OCI-LY7 (cell line): ENCODE results near the gene CR1L. TPM values are rescaled to one million over a fixed set of nuclear protein-coding genes. Genes with fewer than 3 reads are reported as not detected.
"Not testable (repeated sequence)": the region's sequence is repeated elsewhere in the genome, so short reads cannot be mapped to it uniquely, and the experiment has no call there.

Source experiments
- BruUV-seq: library from RNA; stranded (reverse); fragments of 400-500 nt; replicated peaks from 2 replicates; lab custom pipeline; 2021; lab: Mats Ljungman, UMichigan
- CTCF ChIA-PET: fragments of 300-600 bp; sonication (Branson Sonifier 250); formaldehyde crosslinking; loops from one replicate; lab custom pipeline; 2022; ENCODE audit warnings: antibody characterized with exemption; ENCODE audit not compliant: unreplicated experiment; lab: Charles Lee
- POLR2A ChIA-PET: fragments of 300-600 bp; sonication (Branson Sonifier 250); formaldehyde crosslinking; loops from one replicate; lab custom pipeline; 2022; ENCODE audit warnings: antibody characterized with exemption; lab: Charles Lee
- DNase-seq: peaks from one replicate; pipeline ENCODE4 v3.0.0-alpha.2; 2015; ENCODE audit warnings: low spot score
- H2AFZ ChIP-seq: fragments of 200-600 bp; sonication (generic), shearing (Covaris generic); 2 replicates; pipeline ENCODE4 v1.6.1; 2014; ENCODE audit warnings: mild to moderate bottlenecking, antibody characterized with exemption, low read length, moderate library complexity
- H3K27ac ChIP-seq: fragments of 200-600 bp; sonication (generic); 2 replicates; pipeline ENCODE4 v1.5.1; 2014; ENCODE audit warnings: mixed run types, low read depth, mild to moderate bottlenecking, moderate library complexity, low read length, inconsistent platforms; ENCODE audit not compliant: poor library complexity, severe bottlenecking
- H3K36me3 ChIP-seq: fragments of 200-600 bp; sonication (generic); 2 replicates; pipeline ENCODE4 v1.6.1; 2014; ENCODE audit warnings: mild to moderate bottlenecking, antibody characterized with exemption, low read length, moderate library complexity, mixed read lengths; ENCODE audit not compliant: insufficient read depth
- H3K4me1 ChIP-seq: fragments of 200-600 bp; sonication (generic); 2 replicates; pipeline ENCODE4 v1.5.1; 2014; ENCODE audit warnings: mild to moderate bottlenecking, low read length; ENCODE audit not compliant: insufficient read depth, poor library complexity, severe bottlenecking
- H3K4me2 ChIP-seq: fragments of 200-600 bp; sonication (generic); 2 replicates; pipeline ENCODE4 v1.6.1; 2014; ENCODE audit warnings: mild to moderate bottlenecking, low read length
- H3K4me3 ChIP-seq: fragments of 200-600 bp; sonication (generic); 2 replicates; pipeline ENCODE4 v1.5.1; 2014; ENCODE audit warnings: mild to moderate bottlenecking, low read depth, low read length; ENCODE audit not compliant: poor library complexity, severe bottlenecking
- H3K79me2 ChIP-seq: fragments of 200-600 bp; sonication (generic); 2 replicates; pipeline ENCODE4 v1.6.1; 2016; ENCODE audit warnings: low read depth, mild to moderate bottlenecking, low read length, moderate library complexity, mixed read lengths; ENCODE audit not compliant: insufficient read depth
- H3K9me2 ChIP-seq: fragments of 200-600 bp; sonication (generic); 2 replicates; pipeline ENCODE4 v1.6.1; 2016; ENCODE audit warnings: mild to moderate bottlenecking, low read length, mixed read lengths; ENCODE audit not compliant: insufficient read depth
- H3K9me3 ChIP-seq: fragments of 200-600 bp; sonication (generic); 2 replicates; pipeline ENCODE4 v1.6.1; 2014; ENCODE audit warnings: mild to moderate bottlenecking, mixed run types, low read length, mixed read lengths
- H4K20me1 ChIP-seq: fragments of 200-600 bp; sonication (generic); 2 replicates; pipeline ENCODE4 v1.6.1; 2014; ENCODE audit warnings: mild to moderate bottlenecking, antibody characterized with exemption, low read length, moderate library complexity, mixed read lengths; ENCODE audit not compliant: insufficient read depth
- CTCF ChIP-seq: fragments of 200-600 bp; sonication (generic); conservative IDR thresholded peaks from 2 replicates; pipeline ENCODE4 v1.5.1; 2014; ENCODE audit warnings: mild to moderate bottlenecking, antibody characterized with exemption, low read length, moderate library complexity, mixed read lengths
- EZH2phosphoT487 ChIP-seq: fragments of 200-600 bp; sonication (generic); IDR thresholded peaks from 2 replicates; pipeline ENCODE4 v1.6.1; 2018; ENCODE audit warnings: low read depth, borderline replicate concordance, mild to moderate bottlenecking, mixed run types, antibody characterized with exemption, low read length, moderate library complexity, mixed read lengths
- intact Hi-C: fragments of 100-400 bp; cut with micrococcal nuclease; formaldehyde crosslinking; loops from one replicate; pipeline ENCODE4 v1.10.0; 2022; ENCODE audit not compliant: unreplicated experiment
- total RNA-seq, 2 experiments: library from RNA; depleted of rRNA in 1 of 2; stranded (reverse); fragments of >200 nt in 1 of 2; shearing (Covaris generic) in 1 of 2; gene quantifications; 2 replicates each; pipeline ENCODE4 v1.2.3, GENCODE V29; 2014 to 2022

The CR1L gene
- total RNA-seq, 2 experiments from 2014 or later: not detected

GRCh38 chr1:207631137-207631536 lies 13.8 kb upstream of the CR1L start:
- H3K79me2 ChIP-seq: no peaks in the 10 kb centered on the region
- intact Hi-C loops: no loop called here

GRCh38 chr1:207633226-207633625 lies 11.7 kb upstream of the CR1L start:
- H3K4me1 ChIP-seq: no peaks in the 10 kb centered on the region
- H3K4me2 ChIP-seq: no peak overlapping the region
- H2AFZ ChIP-seq: no peak overlapping the region
- no peak for DNase-seq
- H3K27ac ChIP-seq: no peak overlapping the region
- H3K79me2 ChIP-seq: no peaks in the 10 kb centered on the region
- ChIA-PET CTCF (no interaction called here), POLR2A (interaction anchor here (0.6 kb wide), 1 partner anchor 110 kb away, joined by 3 read pairs; no protein-coding TSS in a partner anchor)
- H3K4me3 ChIP-seq: no peak overlapping the region
- no TSS peak for BruUV-seq
- no peaks in the 10 kb centered on the region for H3K36me3 ChIP-seq
- intact Hi-C loops: no loop called here
- no peak for TF ChIP-seq EZH2phosphoT487
- no peak for TF ChIP-seq CTCF
- no peaks in the 10 kb centered on the region for H4K20me1 ChIP-seq
- no peaks in the 10 kb centered on the region for H3K9me2 ChIP-seq
- no peaks in the 10 kb centered on the region for H3K9me3 ChIP-seq

More at GRCh38 chr1:207631137-207631536, 13.8 kb upstream of the CR1L start:
- H3K4me2 ChIP-seq: no peak overlapping the region
- H3K4me3 ChIP-seq: no peak overlapping the region
- no peaks in the 10 kb centered on the region for H4K20me1 ChIP-seq
- no peaks in the 10 kb centered on the region for H3K9me3 ChIP-seq
- no TSS peak for BruUV-seq
- H3K27ac ChIP-seq: no peak overlapping the region
- POLR2A ChIA-PET: no interaction called here
- H3K36me3 ChIP-seq: no peaks in the 10 kb centered on the region
- CTCF ChIA-PET: no interaction called here
- H3K4me1 ChIP-seq: no peaks in the 10 kb centered on the region
- DNase-seq: no peak
- TF ChIP-seq EZH2phosphoT487 (no peak), CTCF (no peak)
- no peaks in the 10 kb centered on the region for H3K9me2 ChIP-seq
- no peak overlapping the region for H2AFZ ChIP-seq

- CTCF ChIA-PET, intact Hi-C loops: not testable (repeated sequence)
Measured at GRCh38 chr1:207633699-207634289, 11.1 kb upstream of the CR1L start.

GRCh38 chr1:207634293-207634692 lies 10.6 kb upstream of the CR1L start:
- POLR2A ChIA-PET, H3K4me3 ChIP-seq, H4K20me1 ChIP-seq, DNase-seq, H2AFZ ChIP-seq, BruUV-seq, H3K27ac ChIP-seq, H3K9me2 ChIP-seq, H3K4me2 ChIP-seq, H3K9me3 ChIP-seq, H3K4me1 ChIP-seq, H3K79me2 ChIP-seq, intact Hi-C loops, CTCF ChIA-PET, H3K36me3 ChIP-seq: not testable (repeated sequence)

More at GRCh38 chr1:207633699-207634289, 11.1 kb upstream of the CR1L start:
- H3K4me1 ChIP-seq, H3K4me2 ChIP-seq, H3K4me3 ChIP-seq, POLR2A ChIA-PET, H2AFZ ChIP-seq, DNase-seq, H3K9me2 ChIP-seq, H3K9me3 ChIP-seq, H3K27ac ChIP-seq, H3K36me3 ChIP-seq, H3K79me2 ChIP-seq, BruUV-seq, H4K20me1 ChIP-seq: not testable (repeated sequence)

GRCh38 chr1:207635569-207636186 lies 9.3 kb upstream of the CR1L start:
- BruUV-seq, H3K4me2 ChIP-seq, H3K4me3 ChIP-seq, H4K20me1 ChIP-seq, H3K27ac ChIP-seq, H3K36me3 ChIP-seq, H3K79me2 ChIP-seq, DNase-seq, CTCF ChIA-PET, H3K4me1 ChIP-seq, H3K9me2 ChIP-seq, POLR2A ChIA-PET, intact Hi-C loops, H3K9me3 ChIP-seq, H2AFZ ChIP-seq: not testable (repeated sequence)
